ENCODE data around the gene RBM20. TPM values are rescaled to one million over a fixed set of nuclear protein-coding genes. Genes with fewer than 3 reads are reported as not detected.

Gene RBM20
- total RNA-seq, 1 donor from 2014 or later: 105 TPM

- intact Hi-C loops (cut with DNase I): no loop called here
- no peak for DNase-seq (ENCODE audit: low spot score)
Measured at GRCh38 chr10:110845756-110846620, 201.9 kb downstream of the RBM20 start.

- no peak for DNase-seq (ENCODE audit: low spot score)
- intact Hi-C loops (cut with DNase I): no loop called here
Measured at GRCh38 chr10:110847374-110847773, 203.2 kb downstream of the RBM20 start.

GRCh38 chr10:110848106-110848505 is 204.0 kb downstream of the RBM20 start:
- intact Hi-C loops (cut with DNase I): no loop called here

GRCh38 chr10:110850099-110850498 is 206.0 kb downstream of the RBM20 start:
- intact Hi-C loops (cut with DNase I): no loop called here

More at GRCh38 chr10:110848106-110848505, 204.0 kb downstream of the RBM20 start:
- DNase-seq (ENCODE audit: low spot score): no peak

GRCh38 chr10:110851020-110851612 is 207.0 kb downstream of the RBM20 start:
- intact Hi-C loops (cut with DNase I): no loop called here
- no peak for DNase-seq (ENCODE audit: low spot score)

More at GRCh38 chr10:110850099-110850498, 206.0 kb downstream of the RBM20 start:
- DNase-seq (ENCODE audit: low spot score): no peak

- intact Hi-C loops (cut with DNase I): no loop called here
- DNase-seq (ENCODE audit: low spot score): no peak
Measured at GRCh38 chr10:110852255-110852896, 208.2 kb downstream of the RBM20 start.

GRCh38 chr10:110852947-110853346 is 208.8 kb downstream of the RBM20 start:
- intact Hi-C loops (cut with DNase I): no loop called here
- DNase-seq (ENCODE audit: low spot score): no peak

GRCh38 chr10:110853921-110854605 is 209.9 kb downstream of the RBM20 start:
- DNase-seq (ENCODE audit: low spot score): no peak
- intact Hi-C loops (cut with DNase I): no loop called here

GRCh38 chr10:110857265-110858171 is 213.4 kb downstream of the RBM20 start:
- DNase-seq (ENCODE audit: low spot score): no peak
- intact Hi-C loops (cut with DNase I): no loop called here

- intact Hi-C loops (cut with DNase I): no loop called here
- DNase-seq (ENCODE audit: low spot score): no peak
Measured at GRCh38 chr10:110858297-110858934, 214.3 kb downstream of the RBM20 start.

- intact Hi-C loops (cut with DNase I): no loop called here
- no peak for DNase-seq (ENCODE audit: low spot score)
Measured at GRCh38 chr10:110859206-110859972, 215.3 kb downstream of the RBM20 start.

GRCh38 chr10:110859973-110860376 is 215.8 kb downstream of the RBM20 start:
- intact Hi-C loops (cut with DNase I): no loop called here

GRCh38 chr10:110860576-110861241 is 216.6 kb downstream of the RBM20 start:
- DNase-seq (ENCODE audit: low spot score): no peak
- intact Hi-C loops (cut with DNase I): no loop called here

More at GRCh38 chr10:110859973-110860376, 215.8 kb downstream of the RBM20 start:
- DNase-seq (ENCODE audit: low spot score): no peak

- no peak for DNase-seq (ENCODE audit: low spot score)
- intact Hi-C loops (cut with DNase I): no loop called here
Measured at GRCh38 chr10:110861476-110861875, 217.3 kb downstream of the RBM20 start.

GRCh38 chr10:110861930-110862649 is 218.0 kb downstream of the RBM20 start:
- intact Hi-C loops (cut with DNase I): no loop called here
- DNase-seq (ENCODE audit: low spot score): no peak

- intact Hi-C loops (cut with DNase I): no loop called here
- DNase-seq (ENCODE audit: low spot score): no peak
Measured at GRCh38 chr10:110862961-110863360, 218.8 kb downstream of the RBM20 start.

- no peak for DNase-seq (ENCODE audit: low spot score)
- intact Hi-C loops (cut with DNase I): no loop called here
Measured at GRCh38 chr10:110863361-110863760, 219.2 kb downstream of the RBM20 start.
